Muscle layer of duodenum (tissue), 2 donors: ENCODE measurements around the gene JPH2.
"Not testable (repeated sequence)": the region's sequence is repeated elsewhere in the genome, so short reads cannot be mapped to it uniquely, and the experiment has no call there.

ENCODE experiments used
- H3K27ac ChIP-seq: one replicate; pipeline ENCODE4 v1.7.0; 2013; ENCODE audit warnings: mild to moderate bottlenecking, low read length
- H3K27me3 ChIP-seq: one replicate; pipeline ENCODE4 v1.7.0; 2013; ENCODE audit warnings: low read depth, mild to moderate bottlenecking, control low read depth, low read length
- H3K36me3 ChIP-seq, 2 donors: one replicate each; pipeline ENCODE4 v1.7.0; 2013; ENCODE audit warnings: low read length in 2 of 2, control low read depth in 1 of 2, mild to moderate bottlenecking in 1 of 2; ENCODE audit not compliant: insufficient read depth in 2 of 2, control insufficient read depth in 1 of 2
- H3K4me1 ChIP-seq, 2 donors: one replicate each; pipeline ENCODE4 v1.7.0; 2013; ENCODE audit warnings: low read length in 2 of 2, mild to moderate bottlenecking in 2 of 2, control low read depth in 1 of 2, moderate library complexity in 1 of 2; ENCODE audit not compliant: insufficient read depth in 2 of 2, control insufficient read depth in 1 of 2
- H3K4me3 ChIP-seq, 2 donors: one replicate each; pipeline ENCODE4 v1.7.0; 2013; ENCODE audit warnings: low read length in 2 of 2, low read depth in 1 of 2, mild to moderate bottlenecking in 1 of 2
- H3K9me3 ChIP-seq, 2 donors: one replicate each; pipeline ENCODE4 v1.7.0; 2013; ENCODE audit warnings: low read length in 2 of 2, control low read depth in 1 of 2, mild to moderate bottlenecking in 1 of 2; ENCODE audit not compliant: control insufficient read depth in 1 of 2
- donor health status: healthy.

The JPH2 gene

DNA sequence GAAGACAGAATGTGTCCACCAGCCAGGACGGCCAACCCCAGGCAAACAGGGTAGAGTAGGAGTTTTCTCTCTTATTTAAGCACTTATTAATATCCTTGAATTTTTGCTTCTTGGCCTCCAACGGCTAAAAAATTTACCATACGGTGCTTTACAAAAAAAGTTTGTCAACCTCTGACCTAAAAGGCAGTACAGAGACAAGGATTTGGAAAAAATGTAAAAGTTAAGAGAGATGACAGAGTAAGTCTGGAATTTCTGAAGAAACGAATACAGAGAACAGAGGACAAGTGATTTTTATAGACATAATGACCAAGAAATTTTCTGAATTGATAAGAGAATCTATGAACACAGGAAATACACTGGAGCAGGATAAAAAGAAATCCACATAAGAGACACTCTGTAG lies 13.4 kb upstream of the JPH2 start:
- no peaks in the 10 kb centered on the region for H3K9me3 ChIP-seq
- H3K4me3 ChIP-seq = no peak overlapping the region
- no peak overlapping the region for H3K27ac ChIP-seq
- H3K27me3 ChIP-seq = no peaks in the 10 kb centered on the region
- peaks cover 8 to 16% of the 10 kb centered on the region in 2 donors for H3K4me1 ChIP-seq
- H3K36me3 ChIP-seq = peaks cover 46 to 54% of the 10 kb centered on the region in 2 donors

DNA sequence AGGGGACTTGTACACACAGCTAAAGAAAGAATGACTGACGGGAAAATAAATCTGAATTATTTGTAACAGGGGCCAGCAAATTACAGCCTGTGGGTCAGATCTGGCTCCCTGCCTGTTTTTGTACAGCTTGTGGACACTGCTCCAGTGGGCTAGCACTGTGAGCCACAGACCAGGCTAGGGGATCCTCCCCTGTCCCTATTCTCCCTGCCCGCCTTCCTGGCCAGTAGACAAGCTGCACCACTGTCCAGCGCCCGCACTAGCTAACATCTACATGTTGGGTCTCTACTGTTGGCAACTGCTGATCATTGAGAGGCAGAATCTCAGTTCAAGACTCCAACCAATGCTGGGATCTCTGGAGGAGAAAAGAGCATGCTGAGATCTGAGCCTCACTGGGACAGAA lies 12.9 kb upstream of the JPH2 start:
- Histone ChIP-seq H3K27ac (no peak overlapping the region), H3K9me3 (no peaks in the 10 kb centered on the region), H3K36me3 (peaks cover 43 to 52% of the 10 kb centered on the region in 2 donors), H3K4me1 (peaks cover 8 to 15% of the 10 kb centered on the region in 2 donors), H3K4me3 (no peak overlapping the region), H3K27me3 (no peaks in the 10 kb centered on the region)

DNA sequence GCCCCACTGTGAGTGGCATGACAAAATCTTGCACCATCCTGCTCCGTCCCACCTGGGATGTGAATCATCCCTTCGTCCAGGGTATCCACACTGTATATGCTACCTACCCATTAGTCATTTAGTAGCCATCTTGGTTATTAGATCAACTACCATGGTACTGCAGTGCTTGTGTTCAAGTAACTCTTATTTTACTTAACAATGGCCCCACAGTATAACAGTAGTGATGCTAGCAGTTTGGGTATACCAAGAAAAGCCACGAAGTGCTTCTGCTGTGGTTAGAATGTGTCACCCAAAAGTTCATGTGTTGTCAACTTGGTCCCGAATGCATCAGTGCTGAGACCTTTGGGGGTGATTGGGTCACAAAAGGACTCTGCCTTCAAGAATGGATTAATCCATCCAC lies 11.9 kb upstream of the JPH2 start:
- H3K27me3 ChIP-seq = no peaks in the 10 kb centered on the region
- peaks cover 43 to 52% of the 10 kb centered on the region in 2 donors for H3K36me3 ChIP-seq
- no peak overlapping the region for H3K27ac ChIP-seq
- H3K9me3 ChIP-seq = no peaks in the 10 kb centered on the region
- H3K4me3 ChIP-seq = no peak overlapping the region
- peaks cover 1 to 9% of the 10 kb centered on the region in 2 donors for H3K4me1 ChIP-seq

DNA sequence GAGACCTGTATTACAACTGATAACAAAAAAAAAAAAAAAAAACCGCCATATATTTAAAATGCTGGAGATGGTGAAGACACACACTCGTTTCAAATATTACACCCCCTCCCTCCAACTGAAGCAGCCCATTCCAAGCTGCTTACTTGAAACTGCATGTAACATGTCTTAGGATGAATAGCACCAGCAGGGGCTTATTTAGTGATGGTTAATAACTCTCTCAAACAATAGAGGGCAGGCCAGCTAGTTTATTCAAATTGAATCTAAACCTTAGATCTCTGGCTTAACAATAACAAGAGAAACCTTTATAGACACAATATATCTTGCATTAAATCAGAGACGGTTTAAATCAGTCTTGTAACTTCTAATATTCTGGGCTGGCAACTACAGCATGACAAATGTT lies 9.3 kb upstream of the JPH2 start:
- peaks cover 33 to 40% of the 10 kb centered on the region in 2 donors for H3K36me3 ChIP-seq
- H3K27ac ChIP-seq = no peak overlapping the region
- H3K4me1 ChIP-seq = no peaks in the 10 kb centered on the region
- no peak overlapping the region for H3K4me3 ChIP-seq
- no peaks in the 10 kb centered on the region for H3K9me3 ChIP-seq
- H3K27me3 ChIP-seq = no peaks in the 10 kb centered on the region

DNA sequence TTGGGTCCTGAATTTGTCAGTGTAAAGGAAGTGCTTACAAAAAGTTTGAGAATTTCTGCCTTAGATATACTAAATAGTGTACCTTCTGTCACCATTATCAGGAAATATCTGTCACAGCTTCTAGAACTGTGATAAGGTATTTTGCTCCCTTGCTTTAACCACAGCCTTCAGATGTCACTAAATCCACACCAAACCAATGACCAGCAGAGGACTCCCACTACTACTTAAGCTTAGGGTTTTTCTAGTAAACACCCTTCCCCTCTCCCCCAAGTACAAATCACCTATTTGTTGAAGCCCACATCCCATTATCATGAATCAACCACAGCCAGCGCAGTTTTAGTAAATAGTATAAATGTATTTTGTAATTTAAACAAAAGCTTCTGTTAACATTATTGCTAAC lies 8.6 kb upstream of the JPH2 start:
- Histone ChIP-seq H3K27me3 (no peaks in the 10 kb centered on the region), H3K9me3 (no peaks in the 10 kb centered on the region), H3K27ac (no peak overlapping the region), H3K4me1 (no peaks in the 10 kb centered on the region), H3K4me3 (no peak overlapping the region), H3K36me3 (peaks cover 29 to 34% of the 10 kb centered on the region in 2 donors)

DNA sequence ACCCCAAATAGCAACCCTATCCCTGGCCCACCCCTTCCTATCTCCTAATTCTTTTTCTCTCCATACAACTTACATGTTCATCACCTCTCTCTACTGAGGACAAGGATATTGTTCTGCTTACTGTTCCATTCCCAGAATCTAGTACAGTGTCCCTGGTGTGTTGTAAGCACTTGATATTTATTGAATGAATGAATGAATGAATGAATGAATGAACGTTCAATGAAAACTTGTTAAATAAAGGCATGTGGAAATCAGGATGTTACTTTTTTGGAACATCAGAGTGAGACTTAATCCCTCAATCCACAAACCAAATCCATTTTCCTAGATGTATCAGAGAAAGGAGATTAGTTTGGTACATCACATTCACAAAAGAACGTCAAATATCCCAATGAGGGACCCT lies 6.8 kb upstream of the JPH2 start:
- Histone ChIP-seq H3K9me3 (no peaks in the 10 kb centered on the region), H3K36me3 (peaks cover 18 to 22% of the 10 kb centered on the region in 2 donors), H3K27ac (no peak overlapping the region), H3K27me3 (no peaks in the 10 kb centered on the region), H3K4me3 (no peak overlapping the region), H3K4me1 (no peaks in the 10 kb centered on the region)

DNA sequence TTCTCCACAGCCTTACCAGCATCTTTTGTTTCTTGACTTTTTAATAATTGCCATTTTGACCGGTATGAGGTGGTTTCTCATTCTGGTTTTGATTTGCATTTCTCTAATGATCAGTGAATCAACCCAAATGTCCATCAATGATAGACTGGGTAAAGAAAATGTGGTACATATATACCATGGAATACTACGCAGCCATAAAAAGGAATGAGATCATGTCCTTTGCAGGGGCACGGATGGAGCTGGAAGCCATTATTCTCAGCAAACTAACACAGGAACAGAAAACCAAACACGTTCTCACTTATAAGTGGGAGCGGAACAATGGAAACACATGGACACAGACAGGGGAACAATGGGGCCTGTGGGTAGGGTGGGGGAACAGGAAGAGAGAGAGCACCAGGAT lies 4.7 kb upstream of the JPH2 start:
- not testable (repeated sequence) for H3K4me3 ChIP-seq, H3K9me3 ChIP-seq, H3K36me3 ChIP-seq, H3K27me3 ChIP-seq, H3K27ac ChIP-seq
- peaks cover 0 to 12% of the 10 kb centered on the region in 2 donors for H3K4me1 ChIP-seq

DNA sequence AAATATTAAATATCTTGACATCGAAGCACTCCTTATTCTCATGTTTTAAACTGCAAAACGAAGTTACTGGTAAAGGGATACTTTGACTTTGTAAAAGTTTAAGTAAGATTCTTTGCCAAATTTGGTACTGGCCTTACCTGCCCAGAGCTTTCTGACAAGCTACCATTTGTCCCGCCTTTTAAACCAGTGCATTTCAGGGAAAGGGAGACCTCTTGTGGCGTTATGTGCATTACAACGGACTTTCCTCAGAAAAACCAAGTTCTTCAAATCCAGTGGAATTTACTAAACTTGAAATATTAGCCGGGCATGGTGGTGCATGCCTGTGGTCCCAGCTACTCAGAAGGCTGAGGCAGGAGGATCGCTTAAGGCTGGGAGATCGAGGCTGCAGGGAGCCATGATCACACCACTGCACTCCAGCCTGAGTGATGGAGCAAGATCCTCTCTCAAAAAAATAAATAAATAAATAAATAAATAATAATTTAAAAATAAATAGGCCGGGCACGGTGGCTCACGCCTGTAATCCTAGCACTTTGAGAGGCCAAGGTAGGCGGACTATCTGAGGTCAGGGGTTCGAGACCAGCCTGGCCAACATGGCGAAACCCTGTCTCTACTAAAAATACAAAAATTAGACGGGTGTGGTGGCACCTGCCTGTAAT lies 3.3 kb upstream of the JPH2 start:
- not testable (repeated sequence) for H3K27ac ChIP-seq, H3K9me3 ChIP-seq, H3K36me3 ChIP-seq, H3K27me3 ChIP-seq, H3K4me3 ChIP-seq
- peaks cover 0 to 13% of the 10 kb centered on the region in 2 donors for H3K4me1 ChIP-seq

DNA sequence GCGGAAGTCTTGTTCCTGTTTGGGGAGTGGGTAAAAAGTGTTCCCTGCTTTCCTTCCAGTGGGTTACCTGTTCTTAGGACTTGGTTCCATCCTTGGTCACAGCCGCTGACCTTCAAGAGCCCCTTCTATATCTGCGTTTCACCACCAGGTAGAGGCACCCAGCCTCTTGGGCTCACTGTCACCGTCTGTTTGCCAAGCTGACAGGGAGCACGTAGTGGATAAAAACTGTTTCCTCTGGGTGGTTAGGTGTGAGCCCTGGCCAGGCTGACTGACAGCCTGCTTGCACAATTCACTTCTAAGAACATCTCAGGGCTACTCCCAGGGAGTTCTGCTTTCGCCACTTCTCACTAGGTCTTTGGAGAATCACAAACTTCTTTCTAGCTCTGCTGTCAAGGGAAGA lies 1.8 kb upstream of the JPH2 start:
- H3K9me3 ChIP-seq = no peaks in the 10 kb centered on the region
- H3K4me3 ChIP-seq = no peak overlapping the region
- H3K27me3 ChIP-seq = peaks cover 4% of the 10 kb centered on the region
- H3K27ac ChIP-seq = peak overlapping the region; percentile 82
- no peaks in the 10 kb centered on the region for H3K36me3 ChIP-seq
- peaks cover 0 to 13% of the 10 kb centered on the region in 2 donors for H3K4me1 ChIP-seq

DNA sequence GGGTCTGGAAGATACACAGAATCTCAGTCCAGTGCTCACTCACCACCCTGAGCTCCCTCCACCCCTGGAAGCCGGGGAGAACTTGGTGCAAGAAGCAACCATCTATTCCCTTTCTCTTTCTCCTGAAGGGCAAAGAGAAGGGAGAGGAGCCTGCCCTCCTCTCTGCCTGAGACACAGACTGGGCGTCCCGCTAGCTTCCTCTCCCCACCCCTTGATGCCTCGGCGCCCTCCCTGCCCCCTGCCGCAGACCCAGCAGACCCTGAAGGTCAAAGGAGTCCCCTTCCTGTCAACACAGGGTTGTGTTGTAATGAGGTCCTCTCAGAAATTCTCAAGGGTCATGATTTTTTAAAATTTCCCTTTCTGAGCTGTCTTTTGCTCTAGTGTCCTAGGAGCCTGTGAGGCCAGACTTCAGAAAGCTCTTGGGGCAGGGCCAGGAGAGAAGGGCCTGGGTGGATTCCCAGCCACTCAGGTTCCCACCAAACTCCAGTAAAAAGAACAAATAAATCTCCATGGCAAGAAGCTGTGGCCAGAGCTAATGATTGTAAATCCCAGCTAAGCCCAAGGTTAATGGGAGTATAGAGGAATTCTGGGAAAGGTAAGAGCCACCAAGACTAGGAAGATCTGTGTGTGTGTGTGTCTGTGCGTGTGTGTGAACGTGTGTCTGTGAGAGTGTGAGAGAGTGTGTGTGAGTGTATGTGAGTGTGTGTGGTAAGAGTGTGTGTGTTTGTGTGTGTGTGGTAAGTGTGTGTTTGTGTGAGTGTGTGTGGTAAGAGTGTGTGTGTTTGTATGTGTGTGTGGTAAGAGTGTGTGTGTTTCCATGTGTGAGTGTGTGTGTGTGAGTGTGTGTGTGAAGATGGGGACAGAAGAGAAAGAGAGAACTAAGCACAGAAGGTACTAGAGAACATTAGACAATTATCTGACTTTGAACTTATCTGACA lies 1.1 kb upstream of the JPH2 start:
- H3K27ac ChIP-seq = peak overlapping the region; percentile 82
- H3K4me3 ChIP-seq = peak overlapping the region; percentile 64 to 78
- no peaks in the 10 kb centered on the region for H3K36me3 ChIP-seq
- peaks cover 0 to 17% of the 10 kb centered on the region in 2 donors for H3K4me1 ChIP-seq
- peaks cover 4% of the 10 kb centered on the region for H3K27me3 ChIP-seq
- no peaks in the 10 kb centered on the region for H3K9me3 ChIP-seq

DNA sequence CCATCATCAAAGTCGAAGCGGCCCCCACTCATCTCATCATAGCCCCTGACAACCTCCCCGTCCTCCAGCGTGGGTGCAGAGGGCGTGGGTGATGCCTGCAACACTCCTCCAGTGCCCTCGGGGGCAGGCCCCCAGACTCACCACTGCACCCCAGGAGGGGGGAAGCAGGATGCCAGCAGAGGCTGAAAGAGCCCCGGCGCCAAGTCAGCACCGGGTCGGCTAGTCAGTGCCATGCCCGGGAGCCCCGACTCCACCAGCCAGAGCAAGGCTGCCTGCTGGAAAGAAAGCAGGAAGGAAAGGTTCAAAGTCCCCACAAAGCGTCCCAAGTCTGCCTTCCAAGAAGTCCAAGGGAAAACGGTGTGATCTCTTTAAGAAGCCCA lies 324 bp downstream of the JPH2 start:
- Histone ChIP-seq H3K4me1 (peaks cover 0 to 22% of the 10 kb centered on the region in 2 donors), H3K27me3 (peaks cover 4% of the 10 kb centered on the region), H3K9me3 (no peaks in the 10 kb centered on the region), H3K36me3 (no peaks in the 10 kb centered on the region), H3K4me3 (peak overlapping the region; percentile 64 to 78), H3K27ac (peak overlapping the region; percentile 82)
